ENCODE measurements around the gene TANGO6.

DNA sequence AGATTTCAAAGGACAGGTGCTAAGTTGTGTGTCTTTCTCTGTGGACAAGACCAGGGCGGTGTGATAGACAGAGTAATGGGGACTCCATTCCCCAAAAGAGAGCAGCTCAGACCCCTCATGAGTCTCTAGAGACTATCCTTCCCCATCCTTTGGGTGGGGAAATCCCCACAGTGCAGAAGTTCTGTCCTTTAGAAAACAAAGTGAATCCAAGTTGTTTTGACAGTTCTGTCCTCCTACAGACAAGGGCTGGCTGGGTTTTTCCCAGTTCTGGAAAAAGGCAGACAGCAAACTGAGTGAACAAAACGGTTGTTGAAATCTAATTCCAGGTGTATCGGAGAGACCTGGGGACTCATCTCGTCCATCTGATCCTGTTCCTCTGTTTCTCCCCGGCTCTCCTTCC, 251.2 kb downstream of the TANGO6 start:
- TF ChIP-seq, protein P1, sequence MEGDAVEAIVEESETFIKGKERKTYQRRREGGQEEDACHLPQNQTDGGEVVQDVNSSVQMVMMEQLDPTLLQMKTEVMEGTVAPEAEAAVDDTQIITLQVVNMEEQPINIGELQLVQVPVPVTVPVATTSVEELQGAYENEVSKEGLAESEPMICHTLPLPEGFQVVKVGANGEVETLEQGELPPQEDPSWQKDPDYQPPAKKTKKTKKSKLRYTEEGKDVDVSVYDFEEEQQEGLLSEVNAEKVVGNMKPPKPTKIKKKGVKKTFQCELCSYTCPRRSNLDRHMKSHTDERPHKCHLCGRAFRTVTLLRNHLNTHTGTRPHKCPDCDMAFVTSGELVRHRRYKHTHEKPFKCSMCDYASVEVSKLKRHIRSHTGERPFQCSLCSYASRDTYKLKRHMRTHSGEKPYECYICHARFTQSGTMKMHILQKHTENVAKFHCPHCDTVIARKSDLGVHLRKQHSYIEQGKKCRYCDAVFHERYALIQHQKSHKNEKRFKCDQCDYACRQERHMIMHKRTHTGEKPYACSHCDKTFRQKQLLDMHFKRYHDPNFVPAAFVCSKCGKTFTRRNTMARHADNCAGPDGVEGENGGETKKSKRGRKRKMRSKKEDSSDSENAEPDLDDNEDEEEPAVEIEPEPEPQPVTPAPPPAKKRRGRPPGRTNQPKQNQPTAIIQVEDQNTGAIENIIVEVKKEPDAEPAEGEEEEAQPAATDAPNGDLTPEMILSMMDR (IDR thresholded peaks at IDR 0.05), result no peak
- TF ChIP-seq POLR2A (IDR thresholded peaks at IDR 0.05), result no peak
